HepG2 (cell line): ENCODE measurements around the gene PLA2G2A. TPM values are rescaled to one million over a fixed set of nuclear protein-coding genes. Genes with fewer than 3 reads are reported as not detected.

ENCODE experiments used
- EHMT2 ChIP-seq: fragments of 200-600 bp; sonication (generic); IDR thresholded peaks from 2 replicates; pipeline ENCODE4 v1.7.0; 2017; ENCODE audit warnings: antibody characterized with exemption, low read depth, low read length, borderline replicate concordance
- FOXP1 ChIP-seq, 2 experiments: fragments of 450-650 bp in 1 of 2; IDR thresholded peaks; 2 replicates each; pipeline ENCODE4 v1.6.1; 2017 to 2018; ENCODE audit warnings: antibody characterized with exemption in 1 of 2
- HNRNPH1 ChIP-seq: fragments of 200-400 bp; formaldehyde crosslinking; optimal IDR thresholded peaks from 2 replicates; pipeline ENCODE3; 2017; ENCODE audit warnings: mild to moderate bottlenecking, low read depth, low read length
- HOMEZ ChIP-seq: IDR thresholded peaks from 2 replicates; pipeline ENCODE4 v1.6.1; 2016; ENCODE audit warnings: low read depth
- KIAA2018 ChIP-seq: sonication (generic); formaldehyde crosslinking; IDR thresholded peaks from 2 replicates; pipeline ENCODE4 v1.5.0; 2020; ENCODE audit warnings: mild to moderate bottlenecking, missing genetic modification reagents, borderline replicate concordance
- RNF2 ChIP-seq: fragments of 450-650 bp; conservative IDR thresholded peaks from 2 replicates; pipeline ENCODE4 v1.6.1; 2016; ENCODE audit warnings: low read depth
- SPEN ChIP-seq: sonication (generic); formaldehyde crosslinking; IDR thresholded peaks from 2 replicates; pipeline ENCODE4 v1.5.1; 2020; ENCODE audit warnings: low read depth, mild to moderate bottlenecking, missing genetic modification reagents
- YEATS2 ChIP-seq: sonication (generic); formaldehyde crosslinking; IDR thresholded peaks from 2 replicates; pipeline ENCODE4 v1.4.0; 2020; ENCODE audit warnings: missing genetic modification reagents, borderline replicate concordance
- ZBTB3 ChIP-seq: sonication (generic); formaldehyde crosslinking; IDR thresholded peaks from 2 replicates; pipeline ENCODE4 v1.4.0; 2020; ENCODE audit warnings: low read depth, mild to moderate bottlenecking, moderate library complexity, missing genetic modification reagents, borderline replicate concordance
- ZBTB34 ChIP-seq: sonication (generic); formaldehyde crosslinking; IDR thresholded peaks from 2 replicates; pipeline ENCODE4 v1.8.0; 2022; ENCODE audit warnings: mild to moderate bottlenecking, missing genetic modification reagents
- ZBTB8A ChIP-seq: sonication (generic); formaldehyde crosslinking; IDR thresholded peaks from 2 replicates; pipeline ENCODE4 v1.4.0; 2020; ENCODE audit warnings: mild to moderate bottlenecking, low read depth, missing genetic modification reagents, borderline replicate concordance
- ZNF138 ChIP-seq: sonication (generic); formaldehyde crosslinking; IDR thresholded peaks from 2 replicates; pipeline ENCODE4 v1.5.0; 2020; ENCODE audit warnings: mild to moderate bottlenecking, low read depth, missing genetic modification reagents
- ZNF207 ChIP-seq: fragments of 450-650 bp; IDR thresholded peaks from 2 replicates; pipeline ENCODE4 v1.6.1; 2016; ENCODE audit warnings: antibody characterized with exemption, borderline replicate concordance
- ZNF367 ChIP-seq: sonication (generic); formaldehyde crosslinking; IDR thresholded peaks from 2 replicates; pipeline ENCODE4 v1.4.0; 2020; ENCODE audit warnings: missing genetic modification reagents, borderline replicate concordance
- ZNF446 ChIP-seq: sonication (generic); formaldehyde crosslinking; IDR thresholded peaks from 2 replicates; pipeline ENCODE4 v1.5.0; 2020; ENCODE audit warnings: mild to moderate bottlenecking, missing genetic modification reagents
- ZNF547 ChIP-seq: sonication (generic); formaldehyde crosslinking; IDR thresholded peaks from 2 replicates; pipeline ENCODE4 v1.5.1; 2020; ENCODE audit warnings: mild to moderate bottlenecking, missing genetic modification reagents
- polyA plus RNA-seq, 8 experiments: library from polyadenylated mRNA; depleted of rRNA in 3 of 8; stranded (reverse) in 7 of 8; unstranded in 1 of 8; fragments of >200 nt; fragmentation: Illumina TruSeq in 4 of 8; extraction: Trizol in 4 of 8; gene quantifications; 2 replicates each; pipeline versions ENCODE4 v1.2.1 to v1.2.3, GENCODE V29; 2011 to 2016; ENCODE audit warnings: low read depth in 4 of 8, missing spikeins in 1 of 8, mixed read lengths in 1 of 8; ENCODE audit not compliant: insufficient read depth in 1 of 8
- total RNA-seq, 5 experiments: library from RNA; depleted of rRNA; stranded (reverse); fragments of >200 nt; fragmentation: Illumina TruSeq; extraction: Trizol; gene quantifications; 2 replicates each; pipeline ENCODE4 v1.2.3, GENCODE V29; 2016; ENCODE audit warnings: low read depth in 1 of 5

PLA2G2A gene
- total and polyA plus RNA-seq, 2 of the 13 experiments (the other 11 are each of a cell fraction or from before 2014, with no cell fraction given): 0.35 to 30.3 TPM

- TF ChIP-seq KIAA2018 (CRISPR knock-in tag): no peak
- no peak for TF ChIP-seq ZNF446 (CRISPR knock-in tag)
- TF ChIP-seq EHMT2: no peak
- TF ChIP-seq HOMEZ: peak; percentile 20; the same call in 1 of the 2 replicates
- TF ChIP-seq ZBTB34: no peak
- no peak for TF ChIP-seq ZNF367
- no peak for TF ChIP-seq ZBTB3
- TF ChIP-seq ZBTB8A: no peak
- TF ChIP-seq YEATS2 (CRISPR knock-in tag): no peak; the same call in 1 of the 2 replicates
- no peak for TF ChIP-seq HNRNPH1
- TF ChIP-seq ZNF547 (CRISPR knock-in tag): no peak
- no peak for TF ChIP-seq FOXP1 (IDR thresholded peaks at IDR 0.05)
- no peak for TF ChIP-seq FOXP1 (CRISPR knock-in tag; IDR thresholded peaks at IDR 0.05)
- 0 out of 2 replicates have a peak, but pooled peaks have one; percentile 24 for TF ChIP-seq SPEN (CRISPR knock-in tag)
- no peak for TF ChIP-seq RNF2
- TF ChIP-seq ZNF207: no peak
- TF ChIP-seq ZNF138 (CRISPR knock-in tag): no peak
These were observed 2.3 kb upstream of the PLA2G2A start (continued) for GRCh38 chr1:19981507-19982312.
